Activated CD4-positive, alpha-beta T cell treated with anti-CD3 and anti-CD28 coated beads, Interleukin-2, Interleukin-6, amounts not matched to agents 100 ng/mL and 50 ng/mL, durations not matched to agents 16 hours and 8 hours (primary cell): ENCODE data around the gene MARCHF2.

ENCODE experiments used
- DNase-seq: peaks from one replicate; pipeline ENCODE4 v3.0.0-alpha.2; 2020

MARCHF2 gene

GRCh38 chr19:8455018-8455417 lies 41.9 kb downstream of the MARCHF2 start:
- DNase-seq, result no peak

- DNase-seq, result no peak
Observed at GRCh38 chr19:8456064-8456463, 43.0 kb downstream of the MARCHF2 start.

- DNase-seq, result no peak
Observed at GRCh38 chr19:8457209-8457608, 44.1 kb downstream of the MARCHF2 start.

DNA sequence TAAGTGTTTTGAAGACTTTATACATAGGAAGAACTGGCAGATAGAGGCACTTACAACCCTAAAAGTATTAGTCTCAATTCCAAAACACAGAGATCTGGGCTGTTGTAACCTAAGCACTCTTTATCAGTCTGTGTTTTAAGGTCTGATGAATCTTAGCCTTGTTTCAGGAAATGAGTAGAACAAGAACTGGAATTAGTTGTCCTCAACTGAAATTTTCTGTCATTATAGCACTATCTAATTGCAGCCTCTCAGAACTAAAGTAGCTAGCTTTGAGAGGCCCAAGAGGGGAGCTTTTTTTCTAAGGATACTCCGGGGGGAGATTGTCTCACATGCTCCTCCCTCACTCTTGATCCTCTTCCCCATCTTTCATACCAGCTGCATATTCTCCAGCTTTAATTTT lies 44.7 kb downstream of the MARCHF2 start:
- DNase-seq, result peak; percentile 44

DNA sequence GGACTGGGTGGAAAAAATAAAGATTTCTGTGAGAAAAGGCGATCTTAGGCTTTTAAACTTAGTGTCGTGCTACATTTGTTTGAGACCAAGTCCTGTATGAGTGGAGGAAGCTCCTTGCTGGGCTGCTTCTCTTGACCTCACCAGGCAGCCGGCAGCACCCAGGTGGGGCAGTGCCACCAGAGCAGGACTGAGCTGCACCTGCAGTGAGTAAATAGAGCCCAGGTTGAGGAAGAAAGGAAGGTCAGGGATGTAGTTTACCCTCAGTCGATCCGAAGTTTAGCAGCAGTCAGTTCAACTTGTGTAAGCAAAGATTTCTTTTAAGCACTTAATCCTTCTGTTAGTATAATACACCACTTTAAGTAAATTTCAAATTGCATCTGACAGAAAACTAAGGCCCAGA lies 45.3 kb downstream of the MARCHF2 start:
- no peak for DNase-seq

DNA sequence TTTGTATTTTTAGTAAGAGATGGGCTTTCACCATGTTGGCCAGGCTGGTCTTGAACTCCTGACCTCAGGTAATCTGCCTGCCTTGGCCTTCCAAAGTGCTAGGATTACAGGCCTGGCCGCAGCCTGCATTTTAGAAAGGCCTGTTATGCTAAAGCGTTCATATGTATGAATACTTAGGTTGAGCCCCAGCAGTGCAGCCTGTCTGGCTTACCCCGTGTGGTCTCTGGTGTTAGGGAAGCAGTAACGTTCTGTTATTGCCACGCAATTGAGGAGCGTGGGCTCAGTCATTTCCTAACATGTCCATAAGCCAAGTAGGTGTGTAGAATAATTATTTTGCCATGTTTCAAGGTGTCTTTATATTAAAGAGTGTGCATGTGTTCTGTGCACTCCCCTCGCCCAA lies 46.0 kb downstream of the MARCHF2 start:
- no peak for DNase-seq

- DNase-seq, result no peak
Observed at GRCh38 chr19:8459520-8460270, 46.6 kb downstream of the MARCHF2 start.

- no peak for DNase-seq
Observed at GRCh38 chr19:8460516-8461298, 47.6 kb downstream of the MARCHF2 start.

DNA sequence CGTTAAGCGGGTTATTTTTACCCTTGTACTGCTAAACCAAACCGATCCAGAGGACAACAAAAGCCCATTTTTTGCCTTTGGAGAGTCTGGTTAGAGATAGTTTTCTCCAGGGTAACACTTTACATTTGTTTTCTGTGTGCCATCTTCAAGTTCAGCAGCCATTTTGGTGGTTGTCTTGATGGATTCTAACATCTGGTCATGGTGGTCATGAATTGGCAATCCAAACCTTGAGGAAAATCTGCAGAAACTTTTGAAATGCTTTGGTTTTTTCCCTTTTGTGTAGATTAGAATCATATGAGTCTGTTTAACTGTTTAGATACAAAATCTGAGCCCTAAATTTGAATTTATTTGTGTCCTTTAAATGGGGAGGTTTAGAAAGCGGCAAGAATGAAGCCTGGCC lies 48.3 kb downstream of the MARCHF2 start:
- DNase-seq, result no peak

DNA sequence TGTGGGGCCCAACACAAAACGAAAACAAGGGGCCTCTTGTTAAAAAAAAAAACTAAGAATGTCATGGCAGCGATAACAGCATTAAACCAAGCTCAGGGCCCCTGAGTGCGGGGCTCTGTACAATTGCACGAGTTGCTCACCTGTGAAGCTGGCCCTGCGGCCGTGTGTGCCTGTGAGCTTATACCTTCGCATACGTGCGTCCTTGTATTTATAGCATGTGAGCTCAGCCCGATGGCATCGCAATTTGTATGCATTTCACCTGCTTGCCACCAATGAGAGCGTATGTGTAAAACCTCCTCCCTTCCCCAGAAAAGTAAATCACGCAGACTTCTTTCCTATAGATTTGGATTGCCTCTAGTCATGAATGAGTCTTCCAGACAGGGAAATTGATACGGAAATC lies 48.8 kb downstream of the MARCHF2 start:
- no peak for DNase-seq

DNA sequence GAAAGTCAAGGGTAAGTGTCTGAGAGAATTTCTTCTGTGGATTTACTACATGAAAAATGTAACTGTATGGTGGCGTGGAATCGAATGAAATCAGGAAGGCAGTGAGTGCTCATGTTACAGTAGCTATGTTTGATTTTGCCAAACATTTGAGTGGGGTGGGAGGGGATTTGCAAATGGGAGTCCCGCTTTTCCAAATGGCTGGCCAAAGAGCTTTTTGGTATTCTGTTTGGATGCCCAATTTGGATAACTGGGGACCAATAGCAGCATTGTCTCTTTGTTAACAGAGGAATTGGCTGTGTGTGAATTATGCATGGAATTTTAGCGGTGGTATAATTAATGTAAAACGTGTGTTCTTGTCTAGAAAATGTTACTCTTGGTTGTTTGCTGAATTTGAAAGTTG lies 49.5 kb downstream of the MARCHF2 start:
- DNase-seq, result no peak

GRCh38 chr19:8463365-8463764 lies 50.3 kb downstream of the MARCHF2 start:
- no peak for DNase-seq

- DNase-seq, result no peak
Observed at GRCh38 chr19:8466018-8466417, 52.9 kb downstream of the MARCHF2 start.

DNA sequence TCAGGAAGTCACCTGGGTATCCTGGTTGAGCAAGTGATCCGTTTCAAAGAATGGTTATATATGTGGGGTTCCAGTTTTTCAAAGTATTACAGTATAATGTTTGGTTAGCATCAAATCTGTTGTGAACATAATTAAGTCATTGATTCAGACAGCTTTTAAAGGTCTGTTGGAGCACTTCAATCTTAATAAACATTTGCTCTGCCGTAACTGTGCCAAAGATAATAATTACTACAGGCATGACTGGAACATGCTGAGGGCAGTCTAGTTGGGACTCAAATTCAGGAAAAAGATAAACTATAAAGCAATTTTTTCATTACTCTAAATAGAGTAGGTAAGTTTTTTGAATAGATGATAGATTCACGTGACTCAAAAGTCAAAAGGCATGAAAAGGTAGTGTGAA lies 55.0 kb downstream of the MARCHF2 start:
- no peak for DNase-seq

DNA sequence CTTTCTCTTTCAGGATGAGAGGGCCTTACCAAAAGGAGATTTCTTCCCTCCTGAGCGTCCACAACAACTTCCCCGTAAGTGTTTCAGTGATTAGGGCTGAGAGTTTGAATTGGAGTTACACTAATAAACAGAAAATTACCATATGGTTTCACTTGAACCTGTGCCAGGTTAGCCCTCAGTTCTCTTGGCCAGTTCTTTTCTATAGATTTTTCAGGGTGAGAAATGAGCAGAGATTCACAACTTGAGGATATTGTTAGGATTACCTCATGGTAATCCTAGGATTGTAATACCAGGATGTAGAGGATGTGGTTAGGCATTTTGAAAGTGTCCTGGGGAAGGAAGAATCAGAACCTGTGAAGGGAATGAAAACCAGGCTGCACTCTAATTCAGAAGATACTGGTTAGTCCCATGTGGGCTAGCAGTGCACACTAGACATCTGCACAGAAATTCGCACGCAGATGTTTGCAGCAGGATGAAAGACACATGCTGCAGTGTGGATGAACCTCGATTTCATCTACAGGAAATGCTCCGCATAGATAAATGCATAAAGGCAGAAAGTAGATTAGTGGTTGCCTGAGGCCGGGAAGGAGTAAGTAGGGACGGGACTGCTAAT lies 55.8 kb downstream of the MARCHF2 start:
- no peak for DNase-seq

DNA sequence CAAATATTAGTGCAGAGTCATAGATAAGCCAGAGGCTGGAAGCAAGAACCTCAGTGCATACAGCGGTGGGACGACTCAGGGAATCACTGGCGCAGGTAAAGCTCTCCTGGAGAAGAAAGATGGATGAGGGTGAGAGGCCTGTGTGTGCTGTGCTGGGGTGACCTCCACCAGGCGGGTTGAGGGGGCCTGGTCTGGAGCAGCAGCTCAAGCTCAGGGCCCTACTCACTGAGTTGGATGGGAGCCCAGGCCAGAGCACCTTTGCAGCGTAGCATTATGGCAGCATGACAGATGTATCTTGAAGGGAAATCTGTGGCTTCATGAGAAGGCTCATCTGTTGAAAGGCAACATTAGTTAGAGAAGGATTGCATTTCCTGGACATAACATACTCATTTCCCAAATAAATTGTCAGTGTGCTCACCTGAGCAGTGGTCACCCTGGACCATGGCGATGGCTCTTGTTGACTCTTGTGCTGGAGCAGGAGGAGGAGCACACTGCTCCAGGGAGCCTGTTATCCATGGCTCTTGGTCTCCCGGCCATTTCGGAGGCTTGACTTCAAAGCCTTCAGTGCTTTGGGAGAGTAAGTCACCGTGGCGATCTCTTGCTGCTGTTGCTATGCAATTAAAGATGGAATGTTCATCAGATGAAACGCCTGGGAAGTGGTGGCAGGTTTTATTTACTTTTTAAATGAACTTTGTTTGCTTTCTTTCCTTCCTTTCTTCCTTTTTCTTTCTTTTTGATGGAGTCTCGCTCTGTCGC lies 56.7 kb downstream of the MARCHF2 start:
- no peak for DNase-seq

GRCh38 chr19:8473648-8474476 lies 60.8 kb downstream of the MARCHF2 start:
- DNase-seq, result peak; percentile 33

DNA sequence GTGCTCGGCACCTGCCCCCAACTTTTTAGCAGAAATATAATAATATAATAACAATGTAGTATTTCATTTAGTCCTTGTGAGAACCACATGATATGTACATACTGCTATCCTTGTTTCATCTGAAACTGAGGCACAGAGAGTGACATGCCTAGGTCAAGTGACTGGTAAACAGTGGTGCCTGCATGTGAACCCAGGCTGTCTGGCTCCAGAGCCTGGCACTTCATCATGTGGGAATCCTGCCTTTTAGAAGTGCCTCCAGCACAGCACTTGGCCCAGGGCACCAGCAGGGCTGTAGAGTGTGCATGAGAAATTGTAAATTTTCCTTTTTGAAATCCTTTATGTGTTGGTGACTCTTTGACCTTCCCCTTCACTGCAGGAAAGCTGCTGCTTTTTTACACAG lies 61.9 kb downstream of the MARCHF2 start:
- DNase-seq, result no peak

DNA sequence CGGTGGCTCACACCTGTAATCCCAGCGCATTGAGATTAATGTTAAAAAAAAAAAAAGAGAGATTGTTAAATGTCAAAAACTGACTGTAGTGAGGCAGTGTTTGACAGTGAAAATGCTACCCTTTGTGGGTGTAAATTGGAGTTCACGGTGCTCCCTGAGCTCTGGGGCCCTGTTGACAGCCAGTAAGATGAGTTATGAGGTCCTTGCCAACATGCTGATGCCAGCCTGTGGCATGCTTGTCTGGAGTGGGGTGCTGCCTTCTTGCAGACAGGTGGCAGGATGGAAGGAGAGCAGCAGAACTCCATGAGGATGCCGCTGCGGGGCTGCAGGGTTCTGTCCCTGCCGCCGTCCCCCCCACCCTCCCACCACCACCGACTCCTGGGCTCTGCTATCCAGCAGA lies 63.4 kb downstream of the MARCHF2 start:
- DNase-seq, result no peak

- no peak for DNase-seq
Observed at GRCh38 chr19:8477889-8478288, 64.8 kb downstream of the MARCHF2 start.

DNA sequence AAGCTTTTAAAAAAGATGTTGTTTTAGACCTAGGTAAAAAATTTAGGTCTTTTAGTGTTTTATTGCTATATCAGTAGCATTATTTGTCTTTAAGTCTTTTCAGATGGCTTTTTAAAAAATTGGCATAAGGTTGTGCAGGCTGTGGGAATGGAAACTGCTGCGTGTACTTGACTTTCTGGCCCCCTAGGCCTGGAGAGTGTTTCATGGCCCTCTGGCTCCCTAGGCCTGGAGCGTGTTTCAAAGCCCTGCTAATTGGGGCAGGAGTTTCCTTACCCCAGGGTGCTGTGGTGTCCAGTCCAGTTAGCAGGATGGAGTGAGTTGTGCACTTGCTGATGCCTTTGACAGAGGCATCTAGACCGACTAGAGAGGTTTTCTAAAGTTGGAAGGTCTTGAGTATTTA lies 65.5 kb downstream of the MARCHF2 start:
- DNase-seq, result no peak

DNA sequence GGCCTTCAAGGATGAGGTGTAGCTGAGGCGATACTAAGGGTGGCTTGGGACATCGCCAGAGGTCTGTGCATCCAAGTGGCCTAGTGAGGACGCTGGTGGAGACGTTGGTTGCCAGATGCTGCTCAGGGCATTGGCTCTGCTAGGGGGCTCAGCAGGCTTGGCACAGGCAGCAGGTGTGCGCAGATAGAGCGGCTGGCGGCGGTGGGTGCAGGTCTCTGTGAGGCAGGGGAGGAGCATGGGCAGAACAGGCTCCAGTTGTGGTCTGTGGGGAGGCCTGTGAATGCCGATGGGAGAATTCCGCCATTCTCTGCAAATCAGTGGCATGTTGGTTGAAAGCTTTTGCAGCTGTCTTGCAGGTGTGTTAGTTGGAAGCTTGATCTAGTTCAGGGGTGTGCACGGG lies 68.1 kb downstream of the MARCHF2 start:
- DNase-seq, result no peak
